Panc1 (cell line): Measurements from ENCODE around the gene HERC5.

Experiments
- CTCF ChIP-seq: fragments of 450-650 bp; IDR thresholded peaks from 2 replicates; pipeline ENCODE4 v1.5.1; 2017; ENCODE audit warnings: mild to moderate bottlenecking
- POLR2AphosphoS5 ChIP-seq: IDR thresholded peaks from 2 replicates; pipeline ENCODE4 v1.6.1; 2012; ENCODE audit warnings: mild to moderate bottlenecking, low read depth, low read length, moderate library complexity
- SIN3A ChIP-seq: IDR thresholded peaks from 2 replicates; pipeline ENCODE4 v1.6.1; 2012; ENCODE audit warnings: low read depth, mild to moderate bottlenecking, low read length, moderate library complexity, borderline replicate concordance; ENCODE audit not compliant: insufficient read depth
- TCF7L2 ChIP-seq: IDR thresholded peaks from 2 replicates; pipeline ENCODE4 v1.6.1; 2011; ENCODE audit warnings: mild to moderate bottlenecking, low read depth, low read length, inconsistent platforms

GRCh38 chr4:88442689-88443191 is 14.2 kb upstream of the HERC5 start:
- TF ChIP-seq POLR2AphosphoS5 (no peak), CTCF (no peak), TCF7L2 (no peak), SIN3A (no peak)
